Airway epithelial cell (primary cell): ENCODE results near the gene RAG2. TPM values are rescaled to one million over a fixed set of nuclear protein-coding genes. Genes with fewer than 3 reads are reported as not detected.

Experiments
- total RNA-seq: library from RNA; depleted of rRNA; stranded (reverse); fragments of >200 nt; gene quantifications from 2 replicates; pipeline ENCODE4 v1.2.3, GENCODE V29; 2015

The RAG2 gene
- not detected in 2 replicates for total RNA-seq

DNA sequence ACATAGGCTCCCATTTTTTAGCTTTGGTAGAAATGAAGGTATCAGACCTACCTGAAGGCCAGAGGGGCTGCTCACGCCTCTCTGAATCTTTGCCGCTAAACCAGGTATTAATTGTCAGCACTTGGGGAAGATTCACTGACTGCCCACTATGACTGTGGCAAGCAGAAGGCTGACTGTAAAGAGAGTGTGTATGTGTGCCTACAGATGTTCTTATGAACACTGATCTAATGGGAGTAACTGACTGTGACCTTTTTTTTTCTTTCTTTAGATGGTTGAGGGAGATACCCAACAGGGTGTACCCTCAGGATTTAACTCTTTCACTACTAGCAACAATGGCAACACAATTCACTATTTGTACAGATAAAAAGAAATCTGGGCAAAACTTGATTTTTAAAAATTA is at the start of gene RAG2:
TSS of gene RAG2 (minus strand) at position 186 of the 400 bp plus-strand sequence. CDS start 4,068 bp downstream, outside the sequence.

GRCh38 chr11:36594316-36594989 is 3.6 kb downstream of the RAG2 start, which contains the start of gene IFTAP:
TSS of gene IFTAP (plus strand) at chr11:36594502. CDS start at chr11:36610104, 15,602 bp downstream.

DNA sequence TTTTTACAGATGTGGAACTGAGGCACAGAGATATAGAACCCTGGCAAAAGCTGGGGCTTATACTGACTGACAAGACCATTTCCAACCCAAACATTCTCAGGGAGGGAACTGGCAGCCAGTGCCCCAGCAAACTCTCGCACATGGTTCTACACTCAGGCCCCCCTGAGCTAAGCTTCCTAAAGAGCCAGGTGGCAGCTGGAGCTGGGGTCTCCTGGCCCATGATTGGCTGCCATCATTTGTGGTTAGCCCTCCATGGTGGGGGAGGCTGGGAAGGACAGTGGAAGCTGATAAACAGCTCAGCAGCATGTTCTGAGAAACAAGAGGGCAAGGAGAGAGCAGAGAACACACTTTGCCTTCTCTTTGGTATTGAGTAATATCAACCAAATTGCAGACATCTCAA is 30.3 kb downstream of the RAG2 start, which contains the start of gene RAG1:
TSS of gene RAG1 (plus strand) at position 314 of the 400 bp plus-strand sequence. CDS start 5,298 bp downstream, outside the sequence.

Other genes with a start within 250 kb of the RAG2 start
- 4.4 and 7.5 TPM in 2 replicates for gene TRAF6, start 88.0 kb downstream of the RAG2 start, total RNA-seq
- gene RAG1, start 30.2 kb downstream of the RAG2 start, total RNA-seq: 0.42 and 0.99 TPM in 2 replicates
- 14.2 and 17.5 TPM in 2 replicates for gene IFTAP, start 3.7 kb downstream of the RAG2 start, total RNA-seq